ENCODE results near the gene AGTRAP. TPM values are rescaled to one million over a fixed set of nuclear protein-coding genes. Genes with fewer than 3 reads are reported as not detected.

Gene AGTRAP
- total and polyA plus RNA-seq, 2 of the 4 experiments (the other 2 are of a cell fraction) = 21.5 to 57.7 TPM

GRCh38 chr1:11781297-11781696, 45.4 kb downstream of the AGTRAP start:
- H3K4me1 ChIP-seq (ENCODE audit: control insufficient read depth, insufficient read depth, low read length) = peaks cover 3% of the 10 kb centered on the region; the same call in 1 of the 2 replicates
- DNase-seq (no peak), ATAC-seq (ENCODE audit: low read depth) (no peak)
- H3K4me2 ChIP-seq (ENCODE audit: low read depth, low read length) = no peak overlapping the region
- H3K4me3 ChIP-seq (ENCODE audit: insufficient read depth, low read depth, low read length) = no peak overlapping the region
- H2BK120ac ChIP-seq (ENCODE audit: low read depth, low read length) = no peak overlapping the region
- BruUV-seq (replicated peaks) = no TSS peak
- intact Hi-C loops (cut with micrococcal nuclease) (no loop called here), dilution Hi-C loops (cut with HindIII; ENCODE audit: low sequenced_read_pairs, unreplicated experiment) (no loop called here), in situ Hi-C loops (cut with MboI; ENCODE audit: low sequenced_read_pairs) (no loop called here)
- H3K9ac ChIP-seq (ENCODE audit: low read depth, low read length) = no peak overlapping the region
- H3K27me3 ChIP-seq (ENCODE audit: control insufficient read depth, insufficient read depth, low read length) = no peaks in the 10 kb centered on the region; the same call in 1 of the 2 replicates
- no peak overlapping the region for H4K91ac ChIP-seq (ENCODE audit: insufficient read depth, low read depth, low read length)
- H2BK15ac ChIP-seq (ENCODE audit: low read depth, low read length) = no peak overlapping the region
- no peaks in the 10 kb centered on the region for H3K36me3 ChIP-seq (ENCODE audit: control insufficient read depth, insufficient read depth, low read length)
- TF ChIP-seq MAZ (IDR thresholded peaks at IDR 0.05; ENCODE audit: borderline replicate concordance, low read depth, low read length) (no peak), POLR2A (IDR thresholded peaks at IDR 0.05; ENCODE audit: low read depth, low read length) (no peak), FOS (IDR thresholded peaks at IDR 0.05; ENCODE audit: low read depth, low read length) (no peak), CHD1 (IDR thresholded peaks at IDR 0.05; ENCODE audit: low read depth, low read length) (no peak)
- H2AK5ac ChIP-seq (ENCODE audit: low read depth, low read length) = no peak overlapping the region
- no peak overlapping the region for H3K27ac ChIP-seq (ENCODE audit: insufficient read depth, low read length)
- WGBS, 2 experiments (ENCODE audit: extremely low coverage in 2 of 2, insufficient read length in 1 of 2) = 73% methylated on average over 2 of the region's 12 CpGs; no CpG with 5 or more reads in 1 of the 2 experiments
- H3K79me1 ChIP-seq (ENCODE audit: low read depth in 1 of 2, low read length in 2 of 2) = no peaks in the 10 kb centered on the region
- H4K20me1 ChIP-seq (ENCODE audit: insufficient read depth, low read length) = no peaks in the 10 kb centered on the region
- H3K23ac ChIP-seq (ENCODE audit: low read depth, low read length) = no peak overlapping the region
- no peak overlapping the region for H3K18ac ChIP-seq (ENCODE audit: low read depth, low read length)
- H2AFZ ChIP-seq (replicated peaks; ENCODE audit: low read length, poor library complexity) = no peak overlapping the region
- H3K56ac ChIP-seq (ENCODE audit: extremely low read depth, insufficient read depth, low read length) = no peak overlapping the region
- ChIA-PET CTCF (no interaction called here), POLR2A (ENCODE audit: unreplicated experiment) (no interaction called here)
- H3K4ac ChIP-seq (ENCODE audit: low read depth, low read length) = no peak overlapping the region
- no peak overlapping the region for H3K14ac ChIP-seq (replicated peaks; ENCODE audit: low read depth, low read length)
- H3K9me3 ChIP-seq (ENCODE audit: control insufficient read depth, insufficient read depth, low read length) = no peaks in the 10 kb centered on the region
- H2AK9ac ChIP-seq (replicated peaks; ENCODE audit: low read depth, low read length, poor library complexity) = no peak overlapping the region
- H4K8ac ChIP-seq (ENCODE audit: low read depth in 2 of 2, low read length in 2 of 2) = no peak overlapping the region
- no peak overlapping the region for H2BK5ac ChIP-seq (ENCODE audit: low read depth, low read length, poor library complexity, severe bottlenecking)
- no peak overlapping the region for H4K5ac ChIP-seq (ENCODE audit: low read depth, low read length)
- H2BK20ac ChIP-seq (ENCODE audit: low read depth, low read length) = no peak overlapping the region
- H3K9me1 ChIP-seq (ENCODE audit: insufficient read depth, low read length) = no peaks in the 10 kb centered on the region

Measured in IMR-90 (cell line).